Measurements from ENCODE around the gene CACNA1G.

The CACNA1G gene

DNA sequence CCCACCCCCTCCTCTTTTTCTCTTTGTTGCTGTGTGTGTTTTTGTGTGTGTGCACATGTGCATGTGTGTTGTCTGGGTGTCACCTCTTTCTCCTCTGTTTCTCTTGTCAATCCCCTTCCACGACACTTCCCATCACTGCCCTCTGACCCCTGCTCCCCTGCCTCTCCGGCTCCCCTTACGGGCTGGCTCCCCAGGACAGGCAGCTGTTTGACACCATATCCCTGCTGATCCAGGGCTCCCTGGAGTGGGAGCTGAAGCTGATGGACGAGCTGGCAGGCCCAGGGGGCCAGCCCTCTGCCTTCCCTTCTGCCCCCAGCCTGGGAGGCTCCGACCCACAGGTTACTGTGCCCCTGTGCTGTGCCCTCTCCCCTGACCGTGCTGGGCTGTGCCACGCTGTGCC lies 59.0 kb downstream of the CACNA1G start:
- no peaks in the 10 kb centered on the region for H3K36me3 ChIP-seq
- H4K20me1 ChIP-seq: no peaks in the 10 kb centered on the region
- peaks cover 20% of the 10 kb centered on the region for H3K4me1 ChIP-seq
- no peak for TF ChIP-seq Cebpa-rat (IDR thresholded peaks at IDR 0.05)
- no peaks in the 10 kb centered on the region for H3K9me3 ChIP-seq
- no peak overlapping the region for H3K9ac ChIP-seq
- H3K27ac ChIP-seq: no peak overlapping the region
- H3K4me3 ChIP-seq: no peak overlapping the region
- H3K27me3 ChIP-seq: no peaks in the 10 kb centered on the region
- peak overlapping the region; percentile 53 for H3K4me2 ChIP-seq

DNA sequence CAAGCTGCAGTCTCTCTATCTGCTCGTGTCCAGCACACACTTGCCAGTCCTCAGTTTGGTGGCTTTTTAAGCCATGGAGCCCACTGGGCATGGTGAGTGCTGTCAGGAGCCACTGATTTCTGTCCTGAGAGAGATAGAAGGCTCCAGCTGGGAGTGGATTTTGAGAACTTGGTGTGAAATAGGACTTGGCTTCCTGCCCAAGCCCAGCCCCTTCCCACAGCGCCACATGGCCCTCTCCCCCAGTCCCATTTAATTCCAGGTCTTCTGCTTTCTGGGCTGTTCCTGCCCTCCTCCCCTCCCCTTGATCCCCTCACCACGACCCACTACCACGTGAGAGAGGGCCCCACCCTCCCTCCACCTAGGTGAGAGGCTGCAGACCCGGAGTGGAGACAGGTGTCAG lies 59.7 kb downstream of the CACNA1G start:
- Histone ChIP-seq H3K4me2 (no peak overlapping the region), H3K9ac (no peak overlapping the region), H3K9me3 (no peaks in the 10 kb centered on the region), H3K36me3 (no peaks in the 10 kb centered on the region), H3K27me3 (no peaks in the 10 kb centered on the region), H3K4me3 (no peak overlapping the region), H4K20me1 (no peaks in the 10 kb centered on the region), H3K4me1 (peaks cover 26% of the 10 kb centered on the region), H3K27ac (no peak overlapping the region)
- TF ChIP-seq Cebpa-rat (IDR thresholded peaks at IDR 0.05): no peak

DNA sequence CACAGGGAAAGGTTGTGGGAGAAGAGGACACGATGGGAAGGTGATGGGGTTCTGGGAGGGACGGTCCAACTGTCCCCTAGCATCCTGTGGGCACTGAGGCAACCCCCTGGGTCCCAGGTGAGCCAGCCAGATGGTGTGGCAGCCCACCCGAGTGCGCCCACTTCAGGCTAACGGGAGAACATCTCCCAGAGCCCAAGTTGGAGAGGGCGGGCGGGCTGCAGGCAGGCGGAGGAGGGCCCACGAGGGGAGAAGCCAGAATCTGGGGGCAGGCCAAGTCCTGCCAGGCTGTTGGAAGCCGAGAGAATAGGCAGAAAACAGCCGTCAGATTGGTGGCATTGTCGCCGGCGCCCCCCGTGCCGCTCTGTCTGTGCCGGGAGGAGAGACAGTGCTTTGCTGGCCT lies 60.3 kb downstream of the CACNA1G start:
- Histone ChIP-seq H4K20me1 (no peaks in the 10 kb centered on the region), H3K4me2 (no peak overlapping the region), H3K27me3 (no peaks in the 10 kb centered on the region), H3K9ac (no peak overlapping the region), H3K27ac (no peak overlapping the region), H3K9me3 (no peaks in the 10 kb centered on the region), H3K4me3 (no peak overlapping the region), H3K4me1 (peaks cover 32% of the 10 kb centered on the region), H3K36me3 (no peaks in the 10 kb centered on the region)
- no peak for TF ChIP-seq Cebpa-rat (IDR thresholded peaks at IDR 0.05)

DNA sequence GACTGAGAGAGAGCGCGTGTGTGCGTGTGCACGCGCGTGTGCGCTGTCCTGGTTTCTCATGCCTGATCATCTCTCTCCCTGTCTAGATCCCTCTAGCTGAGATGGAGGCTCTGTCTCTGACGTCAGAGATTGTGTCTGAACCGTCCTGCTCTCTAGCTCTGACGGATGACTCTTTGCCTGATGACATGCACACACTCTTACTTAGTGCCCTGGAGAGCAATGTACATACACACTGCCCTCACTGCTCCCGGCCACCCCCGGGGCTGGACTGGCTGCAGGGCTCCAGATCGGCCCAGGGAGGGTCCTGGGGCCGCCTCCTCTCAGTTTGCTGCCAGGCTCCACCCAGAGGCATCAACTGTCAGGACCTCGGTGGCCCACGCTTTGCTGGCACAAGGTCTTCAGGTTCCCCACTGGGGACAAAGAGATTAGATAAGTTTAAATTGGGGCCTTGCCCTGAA lies 61.1 kb downstream of the CACNA1G start:
- no peak overlapping the region for H3K9ac ChIP-seq
- H4K20me1 ChIP-seq: no peaks in the 10 kb centered on the region
- no peak overlapping the region for H3K27ac ChIP-seq
- H3K27me3 ChIP-seq: no peaks in the 10 kb centered on the region
- peaks cover 40% of the 10 kb centered on the region for H3K4me1 ChIP-seq
- no peak overlapping the region for H3K4me2 ChIP-seq
- no peaks in the 10 kb centered on the region for H3K36me3 ChIP-seq
- H3K4me3 ChIP-seq: no peak overlapping the region
- no peaks in the 10 kb centered on the region for H3K9me3 ChIP-seq
- no peak for TF ChIP-seq Cebpa-rat (IDR thresholded peaks at IDR 0.05)

DNA sequence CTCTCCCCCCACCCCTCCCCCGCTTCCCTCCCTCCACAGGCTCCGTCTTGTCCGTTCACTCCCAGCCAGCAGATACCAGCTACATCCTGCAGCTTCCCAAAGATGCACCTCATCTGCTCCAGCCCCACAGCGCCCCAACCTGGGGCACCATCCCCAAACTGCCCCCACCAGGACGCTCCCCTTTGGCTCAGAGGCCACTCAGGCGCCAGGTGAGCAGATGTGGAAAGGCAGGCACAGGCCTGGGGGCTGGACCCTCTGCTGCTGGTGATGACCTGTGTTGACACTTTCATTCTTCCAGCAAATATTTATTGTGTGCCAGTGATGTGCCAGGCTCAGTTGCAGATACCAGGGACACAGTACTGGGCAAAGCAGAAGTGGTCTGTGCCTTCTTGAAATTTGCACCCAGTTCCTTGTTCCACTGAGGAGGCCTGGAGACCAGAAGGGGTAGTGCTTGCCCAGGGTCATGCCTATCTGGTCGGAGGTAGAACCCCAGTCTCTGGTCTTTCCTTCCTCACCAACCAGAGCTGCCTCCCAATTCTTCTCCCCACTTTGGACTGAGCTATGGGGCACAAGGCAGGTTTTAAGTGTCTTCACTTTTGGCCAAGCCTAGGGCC lies 63.9 kb downstream of the CACNA1G start:
- no peaks in the 10 kb centered on the region for H4K20me1 ChIP-seq
- no peak overlapping the region for H3K4me3 ChIP-seq
- no peak overlapping the region for H3K9ac ChIP-seq
- H3K27ac ChIP-seq: no peak overlapping the region; the same call in 1 of the 2 replicates
- peaks cover 42% of the 10 kb centered on the region for H3K4me1 ChIP-seq
- TF ChIP-seq Cebpa-rat (IDR thresholded peaks at IDR 0.05): no peak
- H3K36me3 ChIP-seq: no peaks in the 10 kb centered on the region
- peak overlapping the region; percentile 88 for H3K4me2 ChIP-seq
- H3K27me3 ChIP-seq: no peaks in the 10 kb centered on the region
- no peaks in the 10 kb centered on the region for H3K9me3 ChIP-seq

DNA sequence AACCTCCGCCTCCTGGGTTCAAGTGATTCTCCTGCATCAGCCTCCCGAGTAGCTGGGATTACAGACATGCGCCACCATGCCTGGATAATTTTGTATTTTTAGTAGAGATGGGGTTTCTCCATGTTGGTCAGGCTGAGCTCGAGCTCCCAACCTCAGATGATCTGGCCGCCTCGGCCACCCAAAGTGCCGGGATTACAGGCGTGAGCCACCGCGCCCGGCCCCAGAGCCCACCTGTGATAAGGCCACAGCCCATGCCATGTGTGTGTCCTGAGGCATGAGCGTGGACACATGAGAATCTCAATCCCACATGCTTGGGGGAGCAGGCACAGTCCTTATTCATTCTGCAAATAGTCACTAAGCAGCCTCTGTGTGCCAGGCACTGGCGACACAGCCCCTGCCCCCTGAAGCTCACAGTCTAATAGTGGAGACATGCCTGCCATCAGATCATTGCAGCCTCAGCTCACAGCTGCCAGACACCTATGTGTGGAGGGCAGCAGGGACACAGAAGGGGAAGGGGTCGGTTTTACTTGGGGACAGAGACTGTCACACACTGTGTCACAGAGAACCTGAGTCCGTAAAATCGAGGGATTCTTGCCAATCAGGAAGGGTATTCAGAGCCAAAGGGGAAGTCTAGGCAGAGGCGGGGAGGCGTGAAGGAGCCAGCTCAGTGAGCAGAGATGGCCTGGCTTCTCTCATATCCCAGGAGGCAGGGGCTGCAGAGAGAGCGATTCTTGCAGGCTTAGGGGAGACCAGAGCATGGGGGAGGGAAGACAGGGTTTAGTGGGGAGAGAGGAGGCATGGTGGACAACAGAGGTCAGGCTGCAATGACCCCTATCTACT lies 64.7 kb downstream of the CACNA1G start:
- H3K4me3 ChIP-seq: no peak overlapping the region

DNA sequence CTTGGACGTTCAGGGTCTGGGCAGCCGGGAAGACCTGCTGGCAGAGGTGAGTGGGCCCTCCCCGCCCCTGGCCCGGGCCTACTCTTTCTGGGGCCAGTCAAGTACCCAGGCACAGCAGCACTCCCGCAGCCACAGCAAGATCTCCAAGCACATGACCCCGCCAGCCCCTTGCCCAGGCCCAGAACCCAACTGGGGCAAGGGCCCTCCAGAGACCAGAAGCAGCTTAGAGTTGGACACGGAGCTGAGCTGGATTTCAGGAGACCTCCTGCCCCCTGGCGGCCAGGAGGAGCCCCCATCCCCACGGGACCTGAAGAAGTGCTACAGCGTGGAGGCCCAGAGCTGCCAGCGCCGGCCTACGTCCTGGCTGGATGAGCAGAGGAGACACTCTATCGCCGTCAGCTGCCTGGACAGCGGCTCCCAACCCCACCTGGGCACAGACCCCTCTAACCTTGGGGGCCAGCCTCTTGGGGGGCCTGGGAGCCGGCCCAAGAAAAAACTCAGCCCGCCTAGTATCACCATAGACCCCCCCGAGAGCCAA lies 65.6 kb downstream of the CACNA1G start:
- H3K9me3 ChIP-seq: no peaks in the 10 kb centered on the region
- no peak overlapping the region for H3K4me3 ChIP-seq
- peaks cover 33% of the 10 kb centered on the region for H3K4me1 ChIP-seq
- H3K27me3 ChIP-seq: peaks cover 2% of the 10 kb centered on the region; the same call in 1 of the 2 replicates
- H3K27ac ChIP-seq: peak overlapping the region; percentile 41; the same call in 1 of the 2 replicates
- H3K9ac ChIP-seq: 0 out of 2 replicates have a peak overlapping the region, but pooled peaks have one; percentile 31
- TF ChIP-seq Cebpa-rat (IDR thresholded peaks at IDR 0.05): no peak
- H3K4me2 ChIP-seq: peak overlapping the region; percentile 88
- H3K36me3 ChIP-seq: no peaks in the 10 kb centered on the region
- H4K20me1 ChIP-seq: no peaks in the 10 kb centered on the region; the same call in 1 of the 2 replicates

More for the DNA sequence above, 64.7 kb downstream of the CACNA1G start:
- H3K9me3 ChIP-seq: no peaks in the 10 kb centered on the region
- H4K20me1 ChIP-seq: no peaks in the 10 kb centered on the region
- H3K27me3 ChIP-seq: no peaks in the 10 kb centered on the region
- no peak for TF ChIP-seq Cebpa-rat (IDR thresholded peaks at IDR 0.05)
- H3K9ac ChIP-seq: 0 out of 2 replicates have a peak overlapping the region, but pooled peaks have one; percentile 31
- H3K36me3 ChIP-seq: no peaks in the 10 kb centered on the region
- H3K4me2 ChIP-seq: peak overlapping the region; percentile 88
- peak overlapping the region; percentile 62; the same call in 1 of the 2 replicates for H3K27ac ChIP-seq
- peaks cover 34% of the 10 kb centered on the region for H3K4me1 ChIP-seq

DNA sequence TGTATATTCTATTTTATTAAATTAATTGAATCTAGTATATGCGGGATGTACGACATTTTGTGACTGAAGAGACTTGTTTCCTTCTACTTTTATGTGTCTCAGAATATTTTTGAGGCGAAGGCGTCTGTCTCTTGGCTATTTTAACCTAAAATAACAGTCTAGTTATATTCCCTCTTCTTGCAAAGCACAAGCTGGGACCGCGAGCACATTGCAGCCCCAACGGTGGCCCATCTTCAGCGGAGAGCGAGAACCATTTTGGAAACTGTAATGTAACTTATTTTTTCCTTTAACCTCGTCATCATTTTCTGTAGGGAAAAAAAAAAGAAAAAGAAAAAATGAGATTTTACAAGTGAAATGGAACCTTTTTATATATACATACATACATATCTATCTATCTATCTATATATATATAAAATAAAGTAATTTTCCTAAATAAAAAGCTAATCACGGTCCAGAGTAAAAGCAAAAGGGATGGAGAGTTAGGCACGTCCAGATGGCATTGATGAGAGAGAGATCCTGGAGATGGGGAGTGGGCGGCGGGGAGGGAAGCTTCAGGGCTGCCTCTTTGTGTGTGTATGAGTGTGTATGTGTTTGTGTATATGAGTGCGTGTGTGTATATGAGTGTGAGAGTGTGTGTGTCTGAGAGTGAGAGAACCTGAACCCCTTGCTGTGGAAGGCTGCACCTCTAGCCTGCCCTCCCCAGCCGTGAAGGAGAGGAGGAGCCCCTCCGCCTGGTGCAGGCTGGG lies 66.7 kb downstream of the CACNA1G start:
- peak overlapping the region; percentile 74 for H3K4me2 ChIP-seq
- H3K9me3 ChIP-seq: no peaks in the 10 kb centered on the region
- H3K4me1 ChIP-seq: peaks cover 33% of the 10 kb centered on the region
- H3K36me3 ChIP-seq: no peaks in the 10 kb centered on the region
- no peak overlapping the region for H3K27ac ChIP-seq
- H3K4me3 ChIP-seq: no peak overlapping the region
- no peak for TF ChIP-seq Cebpa-rat (IDR thresholded peaks at IDR 0.05)
- H3K27me3 ChIP-seq: peaks cover 13% of the 10 kb centered on the region
- H3K9ac ChIP-seq: no peak overlapping the region
- no peaks in the 10 kb centered on the region; the same call in 1 of the 2 replicates for H4K20me1 ChIP-seq

DNA sequence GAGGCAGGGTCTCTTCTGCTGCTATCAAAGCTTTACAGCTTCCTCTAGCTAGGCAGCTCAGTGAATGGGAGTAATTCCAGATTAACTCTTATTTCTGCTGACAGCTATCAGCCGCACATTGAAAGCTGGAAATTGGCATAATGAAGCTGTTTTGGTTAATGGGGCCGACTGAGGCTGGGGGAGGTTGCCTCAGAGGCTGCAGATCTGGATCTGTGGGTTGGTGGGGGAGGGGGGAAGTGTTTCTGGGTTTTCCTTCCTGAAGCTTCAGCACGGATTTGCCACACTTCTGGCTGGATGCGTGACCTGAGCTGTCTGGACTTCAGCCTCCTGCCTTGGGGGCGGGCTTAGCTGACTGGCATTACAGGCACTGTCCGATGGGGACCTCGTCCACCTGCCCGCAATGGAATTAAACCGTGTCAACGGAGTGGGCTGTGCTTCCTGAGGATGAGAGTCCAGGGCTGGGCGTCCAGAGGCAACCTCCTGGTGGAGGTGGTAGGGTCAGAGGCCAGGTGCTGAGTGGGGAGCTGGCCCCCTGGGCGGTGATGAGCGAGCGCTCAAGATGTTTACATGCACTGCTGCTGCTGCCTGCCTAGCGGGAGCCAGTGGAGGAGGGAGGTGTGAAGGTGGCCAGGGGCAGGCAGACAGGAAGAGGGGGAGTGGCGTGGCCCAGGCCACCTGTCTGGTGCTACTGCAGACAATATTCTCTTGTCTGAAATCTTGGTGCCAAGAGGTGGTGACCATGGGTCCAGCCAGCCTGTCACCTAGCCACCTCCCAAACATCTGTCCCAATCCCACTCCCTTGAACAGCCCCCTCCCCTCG lies 67.5 kb downstream of the CACNA1G start:
- no peak overlapping the region for H3K9ac ChIP-seq
- H3K9me3 ChIP-seq: no peaks in the 10 kb centered on the region
- peaks cover 33% of the 10 kb centered on the region for H3K4me1 ChIP-seq
- H4K20me1 ChIP-seq: no peaks in the 10 kb centered on the region; the same call in 1 of the 2 replicates
- H3K36me3 ChIP-seq: no peaks in the 10 kb centered on the region
- no peak overlapping the region for H3K27ac ChIP-seq
- H3K4me2 ChIP-seq: peak overlapping the region; percentile 74
- no peak overlapping the region for H3K4me3 ChIP-seq
- peaks cover 20% of the 10 kb centered on the region for H3K27me3 ChIP-seq
- no peak for TF ChIP-seq Cebpa-rat (IDR thresholded peaks at IDR 0.05)

Data from BLaER1 (cell line).